ENCODE data around the gene ZCCHC14. TPM values are rescaled to one million over a fixed set of nuclear protein-coding genes. Genes with fewer than 3 reads are reported as not detected.

The ZCCHC14 gene
- total and polyA plus RNA-seq, 2 experiments from 2014 or later: 7.9 to 23.2 TPM

DNA sequence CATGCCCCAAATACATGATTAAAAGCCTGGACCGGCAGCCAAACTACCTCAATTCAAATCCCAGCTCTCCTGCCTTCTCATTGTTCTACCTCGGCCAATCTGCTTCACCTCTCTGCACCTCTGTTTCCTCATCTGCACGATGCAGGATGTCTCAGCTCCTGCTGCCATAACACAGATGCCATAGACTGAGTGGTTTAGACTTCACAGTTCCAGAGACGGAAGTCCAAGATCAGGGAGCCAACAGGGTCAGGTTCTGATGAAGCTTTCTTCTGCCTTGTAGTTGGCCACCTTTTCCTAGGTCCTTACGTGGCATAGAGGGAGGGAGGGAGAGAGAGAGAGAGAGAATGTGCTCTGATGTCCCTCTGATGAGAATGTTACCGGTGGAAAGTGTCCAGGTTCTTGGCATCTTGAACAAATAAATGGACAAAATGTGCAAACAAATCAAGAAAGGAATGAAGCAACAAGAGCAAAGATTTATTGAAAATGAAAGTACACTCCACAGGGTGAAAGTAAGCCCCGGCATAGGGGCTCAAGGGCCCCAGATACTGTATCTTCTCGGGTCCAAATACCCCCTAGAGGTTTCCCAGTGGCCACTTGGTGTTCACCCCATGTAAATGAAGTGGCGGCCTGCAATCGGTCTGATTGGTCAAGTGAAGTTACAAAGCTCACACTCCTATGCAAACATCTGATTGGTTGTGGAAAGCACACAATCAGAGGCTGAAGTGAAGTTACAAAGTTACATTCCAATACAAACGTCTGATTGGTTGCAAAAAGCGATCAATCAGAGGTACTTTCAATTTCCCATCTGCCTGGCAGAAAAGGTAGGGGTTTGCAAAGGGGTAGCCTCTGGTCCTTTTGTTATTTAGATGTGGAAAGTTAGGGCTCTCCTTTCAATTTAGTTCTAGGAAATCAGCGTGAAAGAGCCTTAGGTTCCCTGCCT lies 43.3 kb upstream of the ZCCHC14 start:
- H3K27me3 ChIP-seq: no peaks in the 10 kb centered on the region
- no peak overlapping the region for H3K4me3 ChIP-seq
- no peaks in the 10 kb centered on the region for H3K36me3 ChIP-seq
- H3K27ac ChIP-seq: no peak overlapping the region
- DNase-seq (ENCODE audit: low read depth in 1 of 2, low spot score in 1 of 2): no peak
- H3K9me3 ChIP-seq (ENCODE audit: low read depth): no peaks in the 10 kb centered on the region
- TF ChIP-seq, protein P1, sequence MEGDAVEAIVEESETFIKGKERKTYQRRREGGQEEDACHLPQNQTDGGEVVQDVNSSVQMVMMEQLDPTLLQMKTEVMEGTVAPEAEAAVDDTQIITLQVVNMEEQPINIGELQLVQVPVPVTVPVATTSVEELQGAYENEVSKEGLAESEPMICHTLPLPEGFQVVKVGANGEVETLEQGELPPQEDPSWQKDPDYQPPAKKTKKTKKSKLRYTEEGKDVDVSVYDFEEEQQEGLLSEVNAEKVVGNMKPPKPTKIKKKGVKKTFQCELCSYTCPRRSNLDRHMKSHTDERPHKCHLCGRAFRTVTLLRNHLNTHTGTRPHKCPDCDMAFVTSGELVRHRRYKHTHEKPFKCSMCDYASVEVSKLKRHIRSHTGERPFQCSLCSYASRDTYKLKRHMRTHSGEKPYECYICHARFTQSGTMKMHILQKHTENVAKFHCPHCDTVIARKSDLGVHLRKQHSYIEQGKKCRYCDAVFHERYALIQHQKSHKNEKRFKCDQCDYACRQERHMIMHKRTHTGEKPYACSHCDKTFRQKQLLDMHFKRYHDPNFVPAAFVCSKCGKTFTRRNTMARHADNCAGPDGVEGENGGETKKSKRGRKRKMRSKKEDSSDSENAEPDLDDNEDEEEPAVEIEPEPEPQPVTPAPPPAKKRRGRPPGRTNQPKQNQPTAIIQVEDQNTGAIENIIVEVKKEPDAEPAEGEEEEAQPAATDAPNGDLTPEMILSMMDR (IDR thresholded peaks at IDR 0.05; ENCODE audit: low read depth, low read length): no peak
- H3K4me1 ChIP-seq (ENCODE audit: low read depth): peaks cover 14% of the 10 kb centered on the region

DNA sequence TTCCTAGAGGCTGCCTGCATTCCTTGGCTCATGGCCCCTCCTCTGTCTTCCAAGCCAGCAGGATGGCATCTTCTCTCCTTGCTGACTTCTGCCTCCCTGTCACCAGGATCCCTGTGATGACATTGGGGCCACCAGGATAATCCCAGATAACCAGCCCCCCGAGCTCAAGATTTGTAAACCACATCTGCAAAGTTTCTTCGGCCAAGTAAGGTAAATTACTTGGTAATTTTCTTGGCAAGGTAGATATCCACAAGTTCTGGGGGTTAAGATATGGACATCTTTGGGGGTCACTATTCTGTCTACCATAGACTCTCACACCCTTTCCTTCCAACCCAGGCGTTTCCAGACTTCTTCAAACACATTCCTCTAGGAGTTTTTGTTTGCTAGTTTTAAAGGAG lies 42.6 kb upstream of the ZCCHC14 start:
- DNase-seq (ENCODE audit: low read depth in 1 of 2, low spot score in 1 of 2): no peak
- Histone ChIP-seq H3K27me3 (no peaks in the 10 kb centered on the region), H3K36me3 (no peaks in the 10 kb centered on the region), H3K4me3 (no peak overlapping the region), H3K27ac (no peak overlapping the region), H3K9me3 (ENCODE audit: low read depth) (no peaks in the 10 kb centered on the region), H3K4me1 (ENCODE audit: low read depth) (peaks cover 12% of the 10 kb centered on the region)
- TF ChIP-seq, protein P1 (IDR thresholded peaks at IDR 0.05; ENCODE audit: low read depth, low read length): no peak

DNA sequence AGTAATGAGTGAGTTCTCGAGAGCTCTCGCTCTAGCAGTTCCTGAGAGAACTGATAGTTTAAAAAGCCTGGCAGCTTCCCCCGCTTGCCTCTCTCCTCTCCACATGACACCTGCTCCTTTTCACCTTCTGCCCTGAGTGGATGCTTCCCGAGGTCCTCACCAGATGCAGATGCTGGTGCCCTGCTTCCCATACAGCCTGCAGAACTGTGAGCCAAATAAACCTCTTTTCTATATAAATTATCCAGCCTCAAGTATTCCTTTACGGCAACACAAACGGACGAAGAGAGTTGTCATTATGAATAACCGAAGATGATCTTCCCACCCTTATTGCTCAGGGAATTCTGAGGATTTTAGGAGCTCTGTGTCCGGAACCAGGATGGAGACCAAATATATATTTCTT lies 41.9 kb upstream of the ZCCHC14 start:
- TF ChIP-seq, protein P1 (IDR thresholded peaks at IDR 0.05; ENCODE audit: low read depth, low read length): no peak
- H3K4me1 ChIP-seq (ENCODE audit: low read depth): peaks cover 7% of the 10 kb centered on the region
- no peak overlapping the region for H3K4me3 ChIP-seq
- H3K36me3 ChIP-seq: no peaks in the 10 kb centered on the region
- DNase-seq (ENCODE audit: low read depth in 1 of 2, low spot score in 1 of 2): no peak
- no peaks in the 10 kb centered on the region for H3K27me3 ChIP-seq
- H3K27ac ChIP-seq: no peak overlapping the region
- H3K9me3 ChIP-seq (ENCODE audit: low read depth): no peaks in the 10 kb centered on the region

DNA sequence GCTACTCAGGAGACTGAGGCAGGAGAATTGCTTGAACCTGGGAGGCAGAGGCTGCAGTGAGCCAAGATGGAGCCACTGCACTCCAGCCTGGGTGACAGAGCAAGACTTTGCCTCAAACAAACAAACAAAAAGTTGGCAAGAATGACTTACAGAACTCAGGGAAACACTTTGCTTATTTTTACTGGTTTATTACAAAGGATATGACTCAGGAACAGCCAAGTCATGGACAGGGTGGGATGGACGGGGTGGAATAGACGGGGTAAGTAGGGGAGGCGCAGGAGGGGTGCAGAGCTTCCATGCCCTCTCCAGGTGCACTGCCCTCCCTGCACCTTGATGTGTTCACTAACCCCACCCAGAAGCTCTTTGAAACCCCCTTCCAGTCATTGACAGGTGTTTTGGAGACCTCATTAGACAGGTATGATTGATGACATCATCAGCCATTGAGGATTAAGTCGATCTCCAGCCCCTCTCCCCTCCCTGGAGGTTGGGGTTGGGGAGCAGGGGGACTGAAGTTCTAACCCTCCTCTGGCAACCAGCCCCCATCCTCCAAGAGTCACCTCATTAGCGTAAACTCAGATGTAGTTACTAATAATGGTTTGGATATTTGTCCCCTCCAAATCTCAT lies 41.3 kb upstream of the ZCCHC14 start:
- Histone ChIP-seq H3K4me1 (ENCODE audit: low read depth) (peaks cover 7% of the 10 kb centered on the region), H3K27me3 (no peaks in the 10 kb centered on the region), H3K9me3 (ENCODE audit: low read depth) (no peaks in the 10 kb centered on the region), H3K27ac (no peak overlapping the region), H3K4me3 (no peak overlapping the region), H3K36me3 (no peaks in the 10 kb centered on the region)
- TF ChIP-seq, protein P1 (IDR thresholded peaks at IDR 0.05; ENCODE audit: low read depth, low read length): no peak
- DNase-seq (ENCODE audit: low read depth in 1 of 2, low spot score in 1 of 2): no peak

DNA sequence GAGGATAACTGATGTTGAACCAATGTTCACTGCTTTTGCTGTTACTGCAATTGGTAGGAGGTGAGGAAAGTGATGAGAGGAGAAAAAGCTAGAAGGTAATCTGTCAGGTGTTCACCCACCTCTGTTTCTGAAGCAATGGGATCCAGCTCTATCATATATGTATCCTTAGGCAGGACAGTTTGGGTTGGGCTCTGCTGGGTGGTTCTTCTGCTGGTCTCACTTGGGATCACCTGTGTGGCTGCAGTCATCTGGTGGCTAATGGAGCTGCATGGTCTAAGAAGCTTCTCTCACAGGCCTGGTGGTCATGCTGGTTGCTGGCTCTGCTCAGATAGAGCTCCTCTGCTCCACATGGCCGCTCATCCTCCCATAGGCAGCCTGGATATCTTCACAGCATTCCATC lies 40.2 kb upstream of the ZCCHC14 start:
- TF ChIP-seq, protein P1 (IDR thresholded peaks at IDR 0.05; ENCODE audit: low read depth, low read length): no peak
- Histone ChIP-seq H3K27me3 (no peaks in the 10 kb centered on the region), H3K27ac (no peak overlapping the region), H3K4me3 (no peak overlapping the region), H3K9me3 (ENCODE audit: low read depth) (no peaks in the 10 kb centered on the region), H3K36me3 (no peaks in the 10 kb centered on the region), H3K4me1 (ENCODE audit: low read depth) (peaks cover under 1% of the 10 kb centered on the region)
- DNase-seq (ENCODE audit: low read depth in 1 of 2, low spot score in 1 of 2): no peak
